OCI-LY7 (cell line): ENCODE results near the gene HEPHL1.

Experiments
- EZH2phosphoT487 ChIP-seq: fragments of 200-600 bp; sonication (generic); IDR thresholded peaks from 2 replicates; pipeline ENCODE4 v1.6.1; 2018; ENCODE audit warnings: low read depth, borderline replicate concordance, mild to moderate bottlenecking, mixed run types, antibody characterized with exemption, low read length, moderate library complexity, mixed read lengths
- TF ChIP-seq, protein P1 (sequence below): fragments of 200-600 bp; sonication (generic); conservative IDR thresholded peaks from 2 replicates; pipeline ENCODE4 v1.5.1; 2014; ENCODE audit warnings: mild to moderate bottlenecking, antibody characterized with exemption, low read length, moderate library complexity, mixed read lengths

DNA sequence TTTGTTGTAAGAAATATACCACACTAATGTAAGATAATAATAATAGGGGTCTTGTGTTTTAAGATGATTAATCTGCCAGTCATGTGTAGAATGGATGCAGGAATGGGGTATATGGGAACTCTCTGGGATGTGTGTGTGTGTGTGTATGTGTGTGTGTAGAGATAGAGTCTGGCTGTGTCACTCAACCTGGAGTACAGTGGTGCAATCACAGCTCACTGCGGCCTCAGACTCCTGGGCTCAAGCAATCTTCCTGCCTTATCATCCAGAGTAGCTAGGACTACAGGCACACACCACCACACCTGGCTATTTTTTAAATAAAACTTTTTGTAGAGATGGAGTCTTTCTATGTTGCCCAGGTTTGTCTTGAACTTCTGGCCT, 96.0 kb downstream of the HEPHL1 start:
- TF ChIP-seq, protein P1, sequence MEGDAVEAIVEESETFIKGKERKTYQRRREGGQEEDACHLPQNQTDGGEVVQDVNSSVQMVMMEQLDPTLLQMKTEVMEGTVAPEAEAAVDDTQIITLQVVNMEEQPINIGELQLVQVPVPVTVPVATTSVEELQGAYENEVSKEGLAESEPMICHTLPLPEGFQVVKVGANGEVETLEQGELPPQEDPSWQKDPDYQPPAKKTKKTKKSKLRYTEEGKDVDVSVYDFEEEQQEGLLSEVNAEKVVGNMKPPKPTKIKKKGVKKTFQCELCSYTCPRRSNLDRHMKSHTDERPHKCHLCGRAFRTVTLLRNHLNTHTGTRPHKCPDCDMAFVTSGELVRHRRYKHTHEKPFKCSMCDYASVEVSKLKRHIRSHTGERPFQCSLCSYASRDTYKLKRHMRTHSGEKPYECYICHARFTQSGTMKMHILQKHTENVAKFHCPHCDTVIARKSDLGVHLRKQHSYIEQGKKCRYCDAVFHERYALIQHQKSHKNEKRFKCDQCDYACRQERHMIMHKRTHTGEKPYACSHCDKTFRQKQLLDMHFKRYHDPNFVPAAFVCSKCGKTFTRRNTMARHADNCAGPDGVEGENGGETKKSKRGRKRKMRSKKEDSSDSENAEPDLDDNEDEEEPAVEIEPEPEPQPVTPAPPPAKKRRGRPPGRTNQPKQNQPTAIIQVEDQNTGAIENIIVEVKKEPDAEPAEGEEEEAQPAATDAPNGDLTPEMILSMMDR: no peak
- TF ChIP-seq EZH2phosphoT487: no peak
